Lower leg skin (tissue), 4 donors: ENCODE results near the gene SYF2. TPM values are rescaled to one million over a fixed set of nuclear protein-coding genes. Genes with fewer than 3 reads are reported as not detected.
"Not testable (repeated sequence)": the region's sequence is repeated elsewhere in the genome, so short reads cannot be mapped to it uniquely, and the experiment has no call there.

ENCODE experiments used
- DNase-seq, 2 donors: peaks; one replicate each; pipeline ENCODE4 v3.0.0-alpha.2; 2019; ENCODE audit warnings: low spot score in 2 of 2
- H3K4me3 ChIP-seq: fragments of 200-600 bp; sonication (generic); 2 replicates; pipeline ENCODE4 v1.5.1; 2017; ENCODE audit warnings: mild to moderate bottlenecking, low read depth; ENCODE audit not compliant: poor library complexity, severe bottlenecking
- CTCF ChIP-seq, 3 donors: fragments of 450-650 bp; IDR thresholded peaks; one replicate each; pipeline ENCODE4 v1.5.1; 2016; ENCODE audit warnings: antibody characterized with exemption in 3 of 3, mild to moderate bottlenecking in 3 of 3, moderate library complexity in 2 of 3
- POLR2A ChIP-seq, 2 donors: fragments of 450-650 bp; IDR thresholded peaks; one replicate each; pipeline ENCODE4 v1.6.1; 2016 to 2017; ENCODE audit warnings: antibody characterized with exemption in 2 of 2, mild to moderate bottlenecking in 1 of 2, moderate library complexity in 1 of 2
- WGBS, 2 donors: methylation state at CpG; one replicate each; pipeline ENCODE4 v1.1.5; 2018; 5-methylcytosine and 5-hydroxymethylcytosine counted together
- intact Hi-C: fragments of 100-400 bp; cut with DNase I; formaldehyde crosslinking; loops from one replicate; pipeline ENCODE4 v1.15.0; 2023; ENCODE audit warnings: low total_unique reads
- total RNA-seq, 4 donors: library from RNA; depleted of rRNA; stranded (reverse); fragments of >200 nt; gene quantifications; one replicate each; pipeline ENCODE4 v1.1.0, GENCODE V29; 2016

SYF2 gene
- total RNA-seq, 4 donors from 2014 or later = 53.4 to 65.7 (median 61.9) TPM

- H3K4me3 ChIP-seq = no peak overlapping the region
- 51 to 66% methylated on average over 14 to 17 of the region's 17 CpGs for WGBS, 2 donors
- DNase-seq = peak; percentile 41 to 84
- no peak for TF ChIP-seq CTCF (IDR thresholded peaks at IDR 0.05)
- TF ChIP-seq POLR2A (IDR thresholded peaks at IDR 0.05) = no peak
- intact Hi-C loops = loop anchor here (10.0 kb wide), 1 partner anchor 340 kb away; no protein-coding TSS in a partner anchor
Measured at GRCh38 chr1:25194572-25195020, 37.7 kb downstream of the SYF2 start.

GRCh38 chr1:25194054-25194453, 38.2 kb downstream of the SYF2 start:
- intact Hi-C loops = loop anchor here (10.0 kb wide), 1 partner anchor 339 kb away; no protein-coding TSS in a partner anchor
- no peak for TF ChIP-seq POLR2A (IDR thresholded peaks at IDR 0.05)
- TF ChIP-seq CTCF (IDR thresholded peaks at IDR 0.05) = no peak
- 50 to 60% methylated on average over 8 of the region's 8 CpGs for WGBS, 2 donors
- no peak for DNase-seq
- H3K4me3 ChIP-seq = no peak overlapping the region

- TF ChIP-seq CTCF (IDR thresholded peaks at IDR 0.05) = no peak
- TF ChIP-seq POLR2A (IDR thresholded peaks at IDR 0.05) = no peak
- DNase-seq = no peak
- intact Hi-C loops = loop anchor here (10.0 kb wide), 1 partner anchor 338 kb away; no protein-coding TSS in a partner anchor
- H3K4me3 ChIP-seq = no peak overlapping the region
- 70 to 72% methylated on average over 9 of the region's 9 CpGs for WGBS, 2 donors
Measured at GRCh38 chr1:25193229-25193628, 39.1 kb downstream of the SYF2 start.

GRCh38 chr1:25192154-25192553, 40.1 kb downstream of the SYF2 start:
- WGBS, 2 donors = 91% methylated on average over 5 of the region's 5 CpGs
- no peak overlapping the region for H3K4me3 ChIP-seq
- no peak for DNase-seq
- intact Hi-C loops = loop anchor here (10.0 kb wide), 1 partner anchor 337 kb away; no protein-coding TSS in a partner anchor
- TF ChIP-seq POLR2A (IDR thresholded peaks at IDR 0.05) (no peak), CTCF (IDR thresholded peaks at IDR 0.05) (no peak)

- WGBS, 2 donors = 81 to 87% methylated on average over 2 of the region's 2 CpGs
- intact Hi-C loops = loop anchor here (10.0 kb wide), 1 partner anchor 335 kb away; no protein-coding TSS in a partner anchor
- no peak for TF ChIP-seq CTCF (IDR thresholded peaks at IDR 0.05)
- no peak for TF ChIP-seq POLR2A (IDR thresholded peaks at IDR 0.05)
- no peak overlapping the region for H3K4me3 ChIP-seq
- no peak for DNase-seq
Measured at GRCh38 chr1:25190260-25190659, 42.0 kb downstream of the SYF2 start.

GRCh38 chr1:25187904-25188303, 44.4 kb downstream of the SYF2 start:
- intact Hi-C loops, H3K4me3 ChIP-seq, DNase-seq: not testable (repeated sequence)
- 97% methylated on average over 3 of the region's 3 CpGs for WGBS, 2 donors
